Gastrocnemius medialis (tissue), 4 donors: ENCODE results near the gene SHC3.

ENCODE experiments used
- POLR2A ChIP-seq, 2 donors: fragments of 450-650 bp; IDR thresholded peaks; one replicate each; pipeline ENCODE4 v1.6.1; 2017; ENCODE audit warnings: antibody characterized with exemption in 2 of 2, mild to moderate bottlenecking in 2 of 2, moderate library complexity in 2 of 2
- TF ChIP-seq, protein P1 (sequence below), 5 experiments: fragments of 450-650 bp in 3 of 5; fragments of 200-600 bp in 2 of 5; sonication (generic) in 2 of 5; IDR thresholded peaks in 4 of 5; conservative IDR thresholded peaks in 1 of 5; 1 replicate in 4 of 5; 2 replicates in 1 of 5; pipeline ENCODE4 v1.5.1; 2016 to 2019; ENCODE audit warnings: antibody characterized with exemption in 5 of 5, mild to moderate bottlenecking in 3 of 5, moderate library complexity in 3 of 5

DNA sequence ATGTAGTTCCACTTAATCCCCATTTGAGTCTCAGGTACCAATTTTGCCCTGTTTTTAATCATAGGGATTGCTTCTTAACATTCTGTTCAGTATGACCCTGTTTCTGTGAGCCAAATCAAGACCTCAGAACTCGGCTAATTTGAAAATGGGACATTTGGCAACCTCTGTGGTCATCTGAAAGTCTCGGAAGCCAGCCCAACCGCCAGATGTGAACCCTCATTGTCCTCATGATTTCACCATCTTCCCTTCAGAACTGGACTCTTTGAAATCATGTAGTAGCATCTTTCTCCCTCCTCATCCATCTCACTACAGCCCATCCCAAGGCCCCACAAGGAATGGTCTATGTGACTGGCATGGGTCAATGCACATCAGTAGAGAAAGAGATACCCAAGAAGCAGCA lies 98.4 kb downstream of the SHC3 start:
- TF ChIP-seq POLR2A (IDR thresholded peaks at IDR 0.05): no peak
- TF ChIP-seq, protein P1, sequence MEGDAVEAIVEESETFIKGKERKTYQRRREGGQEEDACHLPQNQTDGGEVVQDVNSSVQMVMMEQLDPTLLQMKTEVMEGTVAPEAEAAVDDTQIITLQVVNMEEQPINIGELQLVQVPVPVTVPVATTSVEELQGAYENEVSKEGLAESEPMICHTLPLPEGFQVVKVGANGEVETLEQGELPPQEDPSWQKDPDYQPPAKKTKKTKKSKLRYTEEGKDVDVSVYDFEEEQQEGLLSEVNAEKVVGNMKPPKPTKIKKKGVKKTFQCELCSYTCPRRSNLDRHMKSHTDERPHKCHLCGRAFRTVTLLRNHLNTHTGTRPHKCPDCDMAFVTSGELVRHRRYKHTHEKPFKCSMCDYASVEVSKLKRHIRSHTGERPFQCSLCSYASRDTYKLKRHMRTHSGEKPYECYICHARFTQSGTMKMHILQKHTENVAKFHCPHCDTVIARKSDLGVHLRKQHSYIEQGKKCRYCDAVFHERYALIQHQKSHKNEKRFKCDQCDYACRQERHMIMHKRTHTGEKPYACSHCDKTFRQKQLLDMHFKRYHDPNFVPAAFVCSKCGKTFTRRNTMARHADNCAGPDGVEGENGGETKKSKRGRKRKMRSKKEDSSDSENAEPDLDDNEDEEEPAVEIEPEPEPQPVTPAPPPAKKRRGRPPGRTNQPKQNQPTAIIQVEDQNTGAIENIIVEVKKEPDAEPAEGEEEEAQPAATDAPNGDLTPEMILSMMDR (IDR thresholded peaks at IDR 0.05 in 4 of 5, conservative IDR thresholded peaks at IDR 0.05 in 1 of 5): no peak
